HL-60 (cell line): ENCODE measurements around the gene HID1.

Experiments used
- DNase-seq, 2 experiments: peaks; one replicate each; pipeline ENCODE4 v3.0.0-alpha.2; 2010 to 2020; ENCODE audit warnings: low read depth in 1 of 2, low spot score in 1 of 2
- H3K27ac ChIP-seq: fragments of 250-450 bp; sonication (Bioruptor Pico); replicated peaks from 2 replicates; pipeline ENCODE4 v1.5.1; 2020; ENCODE audit warnings: mild to moderate bottlenecking, moderate library complexity
- H3K27me3 ChIP-seq: fragments of 250-450 bp; sonication (Bioruptor Pico); 2 replicates; pipeline ENCODE4 v1.5.1; 2021; ENCODE audit warnings: mild to moderate bottlenecking, moderate library complexity; ENCODE audit not compliant: insufficient read depth, poor library complexity, severe bottlenecking
- H3K4me3 ChIP-seq: replicated peaks from 2 replicates; pipeline ENCODE4 v1.5.1; 2011; ENCODE audit warnings: mild to moderate bottlenecking, control low read depth, low read length; ENCODE audit not compliant: insufficient read depth
- GABPA ChIP-seq: IDR thresholded peaks from 2 replicates; pipeline ENCODE4 v1.6.1; 2012; ENCODE audit warnings: low read depth
- POLR2AphosphoS5 ChIP-seq: IDR thresholded peaks from 2 replicates; pipeline ENCODE4 v1.6.1; 2012; ENCODE audit warnings: low read depth
- REST ChIP-seq: IDR thresholded peaks from 2 replicates; pipeline ENCODE4 v1.6.1; 2012; ENCODE audit warnings: low read depth; ENCODE audit not compliant: insufficient replicate concordance
- SPI1 ChIP-seq: IDR thresholded peaks from 2 replicates; pipeline ENCODE4 v1.6.1; 2012; ENCODE audit warnings: low read depth, mild to moderate bottlenecking, borderline replicate concordance
- TF ChIP-seq, protein P1 (sequence below): IDR thresholded peaks from one replicate; pipeline ENCODE4 v1.5.1; 2011; ENCODE audit warnings: low read length, control low read depth, inconsistent platforms; ENCODE audit not compliant: insufficient read depth

HID1 gene

GRCh38 chr17:74961657-74962350 is 10.8 kb downstream of the HID1 start:
- no peaks in the 10 kb centered on the region for H3K27me3 ChIP-seq
- TF ChIP-seq SPI1: no peak
- TF ChIP-seq, protein P1, sequence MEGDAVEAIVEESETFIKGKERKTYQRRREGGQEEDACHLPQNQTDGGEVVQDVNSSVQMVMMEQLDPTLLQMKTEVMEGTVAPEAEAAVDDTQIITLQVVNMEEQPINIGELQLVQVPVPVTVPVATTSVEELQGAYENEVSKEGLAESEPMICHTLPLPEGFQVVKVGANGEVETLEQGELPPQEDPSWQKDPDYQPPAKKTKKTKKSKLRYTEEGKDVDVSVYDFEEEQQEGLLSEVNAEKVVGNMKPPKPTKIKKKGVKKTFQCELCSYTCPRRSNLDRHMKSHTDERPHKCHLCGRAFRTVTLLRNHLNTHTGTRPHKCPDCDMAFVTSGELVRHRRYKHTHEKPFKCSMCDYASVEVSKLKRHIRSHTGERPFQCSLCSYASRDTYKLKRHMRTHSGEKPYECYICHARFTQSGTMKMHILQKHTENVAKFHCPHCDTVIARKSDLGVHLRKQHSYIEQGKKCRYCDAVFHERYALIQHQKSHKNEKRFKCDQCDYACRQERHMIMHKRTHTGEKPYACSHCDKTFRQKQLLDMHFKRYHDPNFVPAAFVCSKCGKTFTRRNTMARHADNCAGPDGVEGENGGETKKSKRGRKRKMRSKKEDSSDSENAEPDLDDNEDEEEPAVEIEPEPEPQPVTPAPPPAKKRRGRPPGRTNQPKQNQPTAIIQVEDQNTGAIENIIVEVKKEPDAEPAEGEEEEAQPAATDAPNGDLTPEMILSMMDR: peak; percentile 42
- no peak overlapping the region for H3K27ac ChIP-seq
- no peak overlapping the region for H3K4me3 ChIP-seq
- peak; percentile 66 to 87 for DNase-seq

DNA sequence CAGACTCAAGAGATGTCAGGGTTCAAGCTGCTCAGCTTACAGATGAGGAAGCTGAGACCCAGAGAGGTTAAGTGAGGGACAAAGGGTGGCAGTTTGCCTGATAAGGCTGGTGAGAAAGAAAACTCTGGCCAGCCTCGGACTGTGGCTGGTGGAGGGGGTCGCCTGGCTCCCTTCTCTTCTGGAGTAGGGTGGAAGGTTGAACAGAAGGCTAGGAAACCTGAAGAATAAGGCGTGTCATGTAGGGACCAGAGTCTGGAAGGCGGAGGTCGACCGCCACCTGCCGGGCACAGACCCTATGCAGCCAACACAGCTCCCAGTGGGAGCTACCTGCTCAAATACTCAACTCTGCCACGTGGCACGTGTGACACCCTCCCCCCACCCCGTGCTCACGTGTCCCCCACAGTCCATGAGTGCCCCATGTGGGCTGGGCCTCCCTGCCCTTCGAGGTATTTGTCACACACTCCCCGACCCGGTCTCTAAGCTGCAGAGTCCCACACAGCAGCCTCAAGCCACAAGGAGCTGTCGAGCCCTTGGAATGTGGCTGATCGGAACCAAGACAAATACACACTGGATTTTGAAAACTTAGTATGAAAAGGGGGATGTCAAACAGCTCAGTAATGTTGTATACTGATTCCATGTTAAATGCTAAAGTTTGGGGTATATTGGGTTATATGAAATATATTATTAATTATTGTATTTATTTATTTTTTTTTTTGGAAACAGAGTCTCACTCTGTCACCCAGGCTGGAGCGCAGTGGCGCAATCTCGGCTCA is 11.8 kb downstream of the HID1 start:
- Histone ChIP-seq H3K27me3 (no peaks in the 10 kb centered on the region), H3K4me3 (no peak overlapping the region), H3K27ac (no peak overlapping the region)
- TF ChIP-seq SPI1: no peak
- TF ChIP-seq, protein P1: peak; percentile 87
- DNase-seq: peak; percentile 74

- Histone ChIP-seq H3K27me3 (no peaks in the 10 kb centered on the region), H3K27ac (no peak overlapping the region)
- DNase-seq: no peak
These were observed 12.6 kb downstream of the HID1 start for GRCh38 chr17:74959826-74960515.

More at GRCh38 chr17:74959826-74960515, 12.6 kb downstream of the HID1 start:
- no peak for TF ChIP-seq GABPA
- no peak for TF ChIP-seq REST
- TF ChIP-seq POLR2AphosphoS5: no peak
- no peak for TF ChIP-seq SPI1
- TF ChIP-seq, protein P1: no peak
- H3K4me3 ChIP-seq: no peak overlapping the region
